ENCODE results near the gene MYO9A.
"Not testable (repeated sequence)": the region's sequence is repeated elsewhere in the genome, so short reads cannot be mapped to it uniquely, and the experiment has no call there.

Gene MYO9A

GRCh38 chr15:71874245-71874644 lies 243.7 kb downstream of the MYO9A start:
- DNase-seq (ENCODE audit: low read depth), result no peak

GRCh38 chr15:71858232-71858631 lies 259.7 kb downstream of the MYO9A start:
- not testable (repeated sequence) for DNase-seq (ENCODE audit: low read depth)

- no peak for DNase-seq (ENCODE audit: low read depth)
These were observed 264.4 kb downstream of the MYO9A start for GRCh38 chr15:71853543-71853942.

GRCh38 chr15:71844916-71845315 lies 273.0 kb downstream of the MYO9A start:
- no peak for DNase-seq (ENCODE audit: low read depth)

GRCh38 chr15:71841563-71841962 lies 276.4 kb downstream of the MYO9A start:
- no peak for DNase-seq (ENCODE audit: low read depth)

GRCh38 chr15:71830981-71831380 lies 287.0 kb downstream of the MYO9A start:
- no peak for DNase-seq (ENCODE audit: low read depth)

GRCh38 chr15:71826196-71826595 lies 291.8 kb downstream of the MYO9A start:
- DNase-seq (ENCODE audit: low read depth), result no peak

- DNase-seq (ENCODE audit: low read depth), result no peak
These were observed 292.8 kb downstream of the MYO9A start for GRCh38 chr15:71825021-71825730.

- no peak for DNase-seq (ENCODE audit: low read depth)
These were observed 294.1 kb downstream of the MYO9A start for GRCh38 chr15:71823801-71824200.

- no peak for DNase-seq (ENCODE audit: low read depth)
These were observed 294.9 kb downstream of the MYO9A start for GRCh38 chr15:71822890-71823630.

- no peak for DNase-seq (ENCODE audit: low read depth)
These were observed 296.3 kb downstream of the MYO9A start for GRCh38 chr15:71821547-71822129.

- no peak for DNase-seq (ENCODE audit: low read depth)
These were observed 297.8 kb downstream of the MYO9A start for GRCh38 chr15:71820127-71820526.

GRCh38 chr15:71817351-71817750 lies 300.6 kb downstream of the MYO9A start:
- DNase-seq (ENCODE audit: low read depth), result no peak

- no peak for DNase-seq (ENCODE audit: low read depth)
These were observed 302.6 kb downstream of the MYO9A start for GRCh38 chr15:71815301-71815700.

- DNase-seq (ENCODE audit: low read depth), result no peak
These were observed 304.1 kb downstream of the MYO9A start for GRCh38 chr15:71813723-71814470.

GRCh38 chr15:71812966-71813722 lies 304.8 kb downstream of the MYO9A start:
- DNase-seq (ENCODE audit: low read depth), result no peak

GRCh38 chr15:71811752-71812735 lies 305.9 kb downstream of the MYO9A start:
- no peak for DNase-seq (ENCODE audit: low read depth)

GRCh38 chr15:71811036-71811736 lies 306.8 kb downstream of the MYO9A start:
- no peak for DNase-seq (ENCODE audit: low read depth)

- no peak for DNase-seq (ENCODE audit: low read depth)
These were observed 307.5 kb downstream of the MYO9A start, which contains the start of gene NR2E3 for GRCh38 chr15:71810256-71811035. NR2E3 (plus strand) TSS chr15:71810554; CDS start chr15:71810744, 190 bp downstream.

All from amniotic epithelial cell (primary cell).